ENCODE data around the gene PCNP. TPM values are rescaled to one million over a fixed set of nuclear protein-coding genes. Genes with fewer than 3 reads are reported as not detected.
"Not testable (repeated sequence)": the region's sequence is repeated elsewhere in the genome, so short reads cannot be mapped to it uniquely, and the experiment has no call there.

PCNP gene
- total RNA-seq, 4 donors from 2014 or later = 107 to 159 (median 130) TPM

GRCh38 chr3:101635954-101636798 lies 62.2 kb downstream of the PCNP start:
- TF ChIP-seq EP300 (IDR thresholded peaks at IDR 0.05) = no peak
- TF ChIP-seq CTCF (IDR thresholded peaks at IDR 0.05) = peak; percentile 9 to 52 (median 24)
- H3K27me3 ChIP-seq = no peaks in the 10 kb centered on the region
- no peaks in the 10 kb centered on the region for H3K9me3 ChIP-seq
- H3K27ac ChIP-seq = no peak overlapping the region
- no peaks in the 10 kb centered on the region for H3K4me1 ChIP-seq
- ATAC-seq = peak; percentile 50
- H3K36me3 ChIP-seq = no peaks in the 10 kb centered on the region
- WGBS, 2 donors (ENCODE audit: low coverage in 1 of 2) = 40 to 48% methylated on average over 8 to 9 of the region's 18 CpGs
- no peak overlapping the region for H3K4me3 ChIP-seq

GRCh38 chr3:101637451-101637850 lies 63.5 kb downstream of the PCNP start:
- TF ChIP-seq CTCF (IDR thresholded peaks at IDR 0.05) = no peak
- TF ChIP-seq POLR2AphosphoS5 (IDR thresholded peaks at IDR 0.05) = no peak
- no peak for TF ChIP-seq EP300 (IDR thresholded peaks at IDR 0.05)
- TF ChIP-seq POLR2A (IDR thresholded peaks at IDR 0.05) = no peak
- Histone ChIP-seq H3K4me3 (no peak overlapping the region), H3K27ac (no peak overlapping the region), H3K9me3 (no peaks in the 10 kb centered on the region), H3K4me1 (no peaks in the 10 kb centered on the region), H3K36me3 (no peaks in the 10 kb centered on the region), H3K27me3 (no peaks in the 10 kb centered on the region)
- no peak for ATAC-seq
- WGBS, 2 donors (ENCODE audit: low coverage in 1 of 2) = 78 to 79% methylated on average over 6 of the region's 10 CpGs

GRCh38 chr3:101638261-101638745 lies 64.3 kb downstream of the PCNP start:
- no peak overlapping the region for H3K27ac ChIP-seq
- WGBS, 2 donors (ENCODE audit: low coverage in 1 of 2) = 74 to 86% methylated on average over 4 to 8 of the region's 10 CpGs
- no peak overlapping the region for H3K4me3 ChIP-seq
- no peaks in the 10 kb centered on the region for H3K9me3 ChIP-seq
- H3K4me1 ChIP-seq = no peaks in the 10 kb centered on the region
- ATAC-seq = no peak
- H3K36me3 ChIP-seq = no peaks in the 10 kb centered on the region
- no peaks in the 10 kb centered on the region for H3K27me3 ChIP-seq
- TF ChIP-seq EP300 (IDR thresholded peaks at IDR 0.05) (no peak), POLR2AphosphoS5 (IDR thresholded peaks at IDR 0.05) (no peak)

DNA sequence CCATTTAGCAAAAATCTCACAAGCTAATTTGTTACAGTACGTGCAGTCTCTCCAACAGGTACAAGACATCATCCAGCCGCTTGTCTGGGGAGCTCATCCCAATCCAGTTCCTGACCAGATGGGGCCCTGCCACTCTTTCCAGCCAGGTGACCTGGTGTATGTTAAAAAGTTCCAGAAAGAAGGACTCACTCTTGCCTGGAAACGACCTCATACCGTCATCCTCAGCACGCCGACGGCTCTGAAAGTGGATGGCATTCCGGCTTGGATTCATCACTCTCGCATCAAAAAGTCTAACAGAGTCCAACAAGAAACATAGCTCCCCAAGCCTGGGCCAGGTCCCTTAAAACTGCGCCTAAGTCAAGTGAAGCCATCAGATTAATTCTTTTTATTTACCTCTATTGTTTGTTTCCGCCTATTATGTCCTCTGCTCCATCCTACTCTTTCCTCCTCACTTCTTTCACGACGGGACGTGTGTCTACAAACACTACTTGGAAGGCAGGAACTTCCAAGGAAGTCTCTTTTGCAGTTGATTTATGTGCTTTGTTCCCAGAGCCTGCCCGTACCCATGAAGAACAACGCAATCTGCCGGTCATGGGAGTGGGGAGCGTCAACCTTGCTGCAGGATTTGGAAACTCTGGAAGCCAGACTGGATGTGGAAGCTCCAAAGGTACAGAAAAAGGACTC lies 65.4 kb downstream of the PCNP start:
- ATAC-seq = no peak
- Histone ChIP-seq H3K27me3 (no peaks in the 10 kb centered on the region), H3K27ac (no peak overlapping the region), H3K4me1 (no peaks in the 10 kb centered on the region), H3K36me3 (no peaks in the 10 kb centered on the region), H3K4me3 (no peak overlapping the region), H3K9me3 (no peaks in the 10 kb centered on the region)
- TF ChIP-seq EP300 (IDR thresholded peaks at IDR 0.05) (no peak), CTCF (IDR thresholded peaks at IDR 0.05) (no peak), POLR2AphosphoS5 (IDR thresholded peaks at IDR 0.05) (no peak), POLR2A (IDR thresholded peaks at IDR 0.05) (no peak)
- 73 to 100% methylated on average over 6 to 11 of the region's 18 CpGs for WGBS, 2 donors (ENCODE audit: low coverage in 1 of 2)

GRCh38 chr3:101640256-101640655 lies 66.3 kb downstream of the PCNP start:
- H3K27me3 ChIP-seq = no peaks in the 10 kb centered on the region
- no peaks in the 10 kb centered on the region for H3K4me1 ChIP-seq
- TF ChIP-seq POLR2AphosphoS5 (IDR thresholded peaks at IDR 0.05) (no peak), POLR2A (IDR thresholded peaks at IDR 0.05) (no peak), EP300 (IDR thresholded peaks at IDR 0.05) (no peak), CTCF (IDR thresholded peaks at IDR 0.05) (no peak)
- H3K36me3 ChIP-seq = no peaks in the 10 kb centered on the region
- WGBS, 2 donors (ENCODE audit: low coverage in 1 of 2) = 88 to 96% methylated on average over 5 to 8 of the region's 10 CpGs
- H3K27ac ChIP-seq = no peak overlapping the region
- H3K9me3 ChIP-seq = no peaks in the 10 kb centered on the region
- H3K4me3 ChIP-seq = no peak overlapping the region
- ATAC-seq = no peak

GRCh38 chr3:101641397-101642115 lies 67.6 kb downstream of the PCNP start:
- not testable (repeated sequence) for H3K36me3 ChIP-seq, H3K4me1 ChIP-seq, H3K4me3 ChIP-seq, H3K9me3 ChIP-seq, H3K27me3 ChIP-seq, ATAC-seq, H3K27ac ChIP-seq
- 55 to 79% methylated on average over 13 of the region's 14 CpGs for WGBS, 2 donors (ENCODE audit: low coverage in 1 of 2)

Data from gastroesophageal sphincter (tissue), 4 donors.